Cerebellar nuclear complex (tissue), 1 donor: Measurements from ENCODE around the gene PDE6A.
"Not testable (repeated sequence)": the region's sequence is repeated elsewhere in the genome, so short reads cannot be mapped to it uniquely, and the experiment has no call there.

Experiments
- DNase-seq, 2 experiments: peaks; one replicate each; lab custom pipeline; 2025; lab: John Stamatoyannopoulos, UW

PDE6A gene

GRCh38 chr5:149863830-149864229 lies 80.8 kb downstream of the PDE6A start:
- DNase-seq = no peak

GRCh38 chr5:149863176-149863575 lies 81.4 kb downstream of the PDE6A start:
- no peak for DNase-seq

GRCh38 chr5:149860801-149861322 lies 83.7 kb downstream of the PDE6A start:
- DNase-seq = no peak

- no peak for DNase-seq
Observed at GRCh38 chr5:149859746-149860145, 84.8 kb downstream of the PDE6A start.

- DNase-seq = not testable (repeated sequence)
Observed at GRCh38 chr5:149858481-149858880, 86.1 kb downstream of the PDE6A start.

- DNase-seq = peak; percentile 60 to 82
Observed at GRCh38 chr5:149857499-149857898, 87.1 kb downstream of the PDE6A start.

- no peak for DNase-seq
Observed at GRCh38 chr5:149855366-149855765, 89.2 kb downstream of the PDE6A start.

- DNase-seq = no peak
Observed at GRCh38 chr5:149854866-149855265, 89.7 kb downstream of the PDE6A start.

GRCh38 chr5:149853701-149854100 lies 90.9 kb downstream of the PDE6A start:
- no peak for DNase-seq

GRCh38 chr5:149853331-149853648 lies 91.3 kb downstream of the PDE6A start:
- no peak for DNase-seq

- DNase-seq = peak; percentile 3 to 61
Observed at GRCh38 chr5:149852641-149853330, 91.8 kb downstream of the PDE6A start.

- no peak for DNase-seq
Observed at GRCh38 chr5:149851211-149851610, 93.4 kb downstream of the PDE6A start.

- no peak for DNase-seq
Observed at GRCh38 chr5:149849966-149850910, 94.4 kb downstream of the PDE6A start.

- no peak for DNase-seq
Observed at GRCh38 chr5:149849280-149849965, 95.2 kb downstream of the PDE6A start.

GRCh38 chr5:149847611-149848010 lies 97.0 kb downstream of the PDE6A start:
- no peak for DNase-seq

GRCh38 chr5:149846021-149846420 lies 98.6 kb downstream of the PDE6A start:
- no peak for DNase-seq

- no peak for DNase-seq
Observed at GRCh38 chr5:149845601-149846000, 99.0 kb downstream of the PDE6A start.

- no peak for DNase-seq
Observed at GRCh38 chr5:149841851-149842793, 102.5 kb downstream of the PDE6A start.

- no peak for DNase-seq
Observed at GRCh38 chr5:149840226-149840825, 104.3 kb downstream of the PDE6A start.

GRCh38 chr5:149839761-149840160 lies 104.8 kb downstream of the PDE6A start:
- no peak for DNase-seq
